ENCODE results near the gene SPRR1B.
"Not testable (repeated sequence)": the region's sequence is repeated elsewhere in the genome, so short reads cannot be mapped to it uniquely, and the experiment has no call there.

SPRR1B gene

DNA sequence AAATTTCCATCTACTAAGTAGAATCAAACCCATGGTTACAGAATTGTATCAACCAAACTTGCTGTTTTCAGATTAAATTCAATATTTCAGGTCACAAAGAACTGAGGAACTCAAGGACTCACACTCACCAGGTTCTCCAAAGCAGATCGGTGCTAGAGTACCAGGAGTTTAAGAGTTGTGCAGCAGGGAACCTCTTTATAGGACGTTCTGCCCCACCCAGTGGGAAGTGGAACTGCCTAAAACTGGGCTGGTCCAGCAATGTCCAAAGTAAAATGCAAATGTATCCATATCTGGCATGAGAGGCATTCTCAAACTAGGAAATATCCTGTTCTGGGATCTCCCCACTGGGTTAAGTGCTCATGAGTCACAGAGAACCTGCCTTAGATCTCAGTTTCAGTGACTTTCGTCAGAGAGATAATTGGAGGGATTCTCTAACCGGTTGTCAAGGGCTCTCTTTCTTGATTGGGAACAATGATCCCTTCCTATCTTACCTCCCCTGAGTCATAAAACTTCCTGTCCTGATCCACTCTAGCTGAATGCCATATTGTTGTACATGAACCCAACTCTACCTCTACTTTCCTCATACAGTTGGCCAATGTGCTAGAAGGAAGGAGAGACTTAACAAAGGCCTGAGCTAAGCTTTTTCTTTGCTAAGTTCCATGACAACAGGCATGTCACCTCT lies 10.1 kb downstream of the SPRR1B start, which contains the start of gene SPRR2D:
SPRR2D (minus strand) TSS at position 171 of the 682 bp plus-strand sequence. CDS start 774 bp downstream, outside the sequence.
- DNase-seq (ENCODE audit: low read depth), result no peak

- no peak for DNase-seq (ENCODE audit: low read depth)
Measured at GRCh38 chr1:153049211-153049610, 18.2 kb downstream of the SPRR1B start.

- DNase-seq (ENCODE audit: low read depth), result not testable (repeated sequence)
Measured at GRCh38 chr1:153056111-153056510, 25.1 kb downstream of the SPRR1B start.

- DNase-seq (ENCODE audit: low read depth), result no peak
Measured at GRCh38 chr1:153057375-153057774, 26.4 kb downstream of the SPRR1B start, which contains the start of gene SPRR2A. Gene SPRR2A, minus strand, starts transcription at chr1:153057512. Its CDS starts 777 bp downstream, at chr1:153056735.

- no peak for DNase-seq (ENCODE audit: low read depth)
Measured at GRCh38 chr1:153058154-153058553, 27.2 kb downstream of the SPRR1B start.

- DNase-seq (ENCODE audit: low read depth), result no peak
Measured at GRCh38 chr1:153058826-153059784, 28.1 kb downstream of the SPRR1B start.

DNA sequence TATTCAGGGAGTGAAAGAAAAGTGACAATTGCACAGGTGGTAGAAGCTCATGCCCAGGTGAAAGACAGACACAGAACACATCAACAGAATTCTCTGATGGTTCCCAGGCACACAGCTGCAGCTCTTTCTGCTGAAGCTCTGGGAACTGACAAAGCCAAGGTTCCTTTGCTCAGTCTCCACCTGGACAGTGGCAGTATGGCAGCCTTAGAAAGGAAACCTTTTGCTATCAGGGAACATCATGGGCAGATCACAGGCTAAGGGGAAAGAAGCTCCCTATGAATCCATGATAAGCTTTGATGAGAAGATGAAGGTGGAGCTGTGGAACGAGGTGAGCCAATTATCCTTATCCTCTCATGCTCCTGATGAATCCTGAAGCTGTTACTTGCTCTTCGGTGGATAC lies 39.2 kb downstream of the SPRR1B start:
- DNase-seq (ENCODE audit: low read depth), result no peak

DNA sequence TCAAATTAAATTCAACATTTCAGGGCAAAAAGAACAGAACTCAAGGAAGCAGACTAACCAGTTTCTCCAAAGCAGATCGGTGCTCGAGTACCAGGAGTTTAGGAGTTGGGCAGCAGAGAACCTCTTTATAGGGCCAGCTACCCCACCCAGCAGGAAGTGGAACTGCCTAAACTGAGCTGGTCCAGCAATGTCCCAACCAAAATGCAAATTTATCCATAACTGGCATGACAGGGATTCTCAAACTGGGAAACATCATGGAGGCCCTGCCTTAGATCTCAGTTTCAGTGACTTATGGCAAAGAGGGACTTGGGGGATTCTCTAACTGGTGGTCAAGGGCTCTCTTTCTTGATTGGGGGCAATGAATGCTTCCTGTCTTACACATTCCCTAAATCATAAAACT lies 40.5 kb downstream of the SPRR1B start, which contains the start of gene SPRR2B:
SPRR2B (minus strand) TSS at position 101 of the 400 bp plus-strand sequence. CDS start 772 bp downstream, outside the sequence.
- no peak for DNase-seq (ENCODE audit: low read depth)

- no peak for DNase-seq (ENCODE audit: low read depth)
Measured at GRCh38 chr1:153072806-153073726, 42.1 kb downstream of the SPRR1B start.

GRCh38 chr1:153081736-153082135 lies 50.7 kb downstream of the SPRR1B start:
- no peak for DNase-seq (ENCODE audit: low read depth)
